WTC11 (cell line): ENCODE measurements around the gene OR11H7. TPM values are rescaled to one million over a fixed set of nuclear protein-coding genes. Genes with fewer than 3 reads are reported as not detected.

Experiments
- ATAC-seq: fragments of 200-7000 bp; cut with Tn5 transposase; 2 replicates; pipeline ENCODE4 v1.10.0; 2021; ENCODE audit warnings: mild to moderate bottlenecking, moderate library complexity
- CTCF ChIA-PET: fragments of 300-600 bp; sonication (Branson Sonifier 250); formaldehyde crosslinking; loops from one replicate; lab custom pipeline; 2021; ENCODE audit warnings: antibody characterized with exemption; lab: Charles Lee
- POLR2A ChIA-PET: fragments of 350-600 bp; sonication (Branson Sonifier 250); formaldehyde crosslinking; loops from one replicate; lab custom pipeline; 2021; ENCODE audit warnings: antibody characterized with exemption; lab: Charles Lee
- DNase-seq: peaks from one replicate; pipeline ENCODE4 v3.0.0; 2021; ENCODE audit warnings: low spot score
- H3K27ac Mint-ChIP-seq: 2 replicates; pipeline ENCODE4 v1.8.0; 2021; ENCODE audit warnings: mixed read lengths
- H3K27me3 Mint-ChIP-seq: 2 replicates; pipeline ENCODE4 v1.8.0; 2021; ENCODE audit warnings: low read depth, mild to moderate bottlenecking, moderate library complexity, mixed read lengths
- H3K36me3 Mint-ChIP-seq: 2 replicates; pipeline ENCODE4 v1.8.0; 2021; ENCODE audit warnings: mixed read lengths
- H3K4me1 Mint-ChIP-seq: 2 replicates; pipeline ENCODE4 v1.8.0; 2022; ENCODE audit warnings: mixed read lengths
- H3K4me3 Mint-ChIP-seq: 2 replicates; pipeline ENCODE4 v1.8.0; 2021; ENCODE audit warnings: mild to moderate bottlenecking, moderate library complexity, mixed read lengths
- H3K9me3 Mint-ChIP-seq: 2 replicates; pipeline ENCODE4 v1.8.0; 2021; ENCODE audit warnings: mixed read lengths
- ARID4B ChIP-seq: sonication (generic); formaldehyde crosslinking; IDR thresholded peaks from 2 replicates; pipeline ENCODE4 v1.8.0; 2023; ENCODE audit warnings: missing genetic modification reagents, mild to moderate bottlenecking, borderline replicate concordance
- ATF2 ChIP-seq: sonication (generic); formaldehyde crosslinking; IDR thresholded peaks from 2 replicates; pipeline ENCODE4 v1.8.1; 2022; ENCODE audit warnings: low read depth, missing genetic modification reagents, borderline replicate concordance
- ELF4 ChIP-seq: sonication (generic); formaldehyde crosslinking; IDR thresholded peaks from 2 replicates; pipeline ENCODE4 v1.8.1; 2022; ENCODE audit warnings: low read depth, mild to moderate bottlenecking, moderate library complexity, missing genetic modification reagents
- ESRRA ChIP-seq: sonication (generic); formaldehyde crosslinking; IDR thresholded peaks from 2 replicates; pipeline ENCODE4 v1.8.1; 2022; ENCODE audit warnings: mild to moderate bottlenecking, missing genetic modification reagents, borderline replicate concordance
- FOXJ3 ChIP-seq: sonication (generic); formaldehyde crosslinking; IDR thresholded peaks from 2 replicates; pipeline ENCODE4 v1.9.0; 2021; ENCODE audit warnings: missing genetic modification reagents, mild to moderate bottlenecking, borderline replicate concordance
- FOXK1 ChIP-seq: sonication (generic); formaldehyde crosslinking; IDR thresholded peaks from 2 replicates; pipeline ENCODE4 v1.8.0; 2022; ENCODE audit warnings: mild to moderate bottlenecking, moderate library complexity, missing genetic modification reagents
- MXD4 ChIP-seq: fragments of 250-450 bp; sonication (Bioruptor Pico); IDR thresholded peaks from 2 replicates; pipeline ENCODE4 v1.8.0; 2021; ENCODE audit warnings: mild to moderate bottlenecking, moderate library complexity, borderline replicate concordance
- MYBL2 ChIP-seq: sonication (generic); formaldehyde crosslinking; IDR thresholded peaks from 2 replicates; pipeline ENCODE4 v1.8.1; 2023; ENCODE audit warnings: mild to moderate bottlenecking, moderate library complexity, missing genetic modification reagents
- NR1H2 ChIP-seq: sonication (generic); formaldehyde crosslinking; IDR thresholded peaks from 2 replicates; pipeline ENCODE4 v1.9.0; 2021; ENCODE audit warnings: mild to moderate bottlenecking, moderate library complexity, missing genetic modification reagents
- TEAD1 ChIP-seq: sonication (generic); formaldehyde crosslinking; IDR thresholded peaks from 2 replicates; pipeline ENCODE4 v1.8.0; 2022; ENCODE audit warnings: mild to moderate bottlenecking, missing genetic modification reagents
- USF1 ChIP-seq: sonication (generic); formaldehyde crosslinking; IDR thresholded peaks from 2 replicates; pipeline ENCODE4 v1.8.0; 2022; ENCODE audit warnings: mild to moderate bottlenecking, missing genetic modification reagents
- USF2 ChIP-seq: sonication (generic); formaldehyde crosslinking; IDR thresholded peaks from 2 replicates; pipeline ENCODE4 v1.8.1; 2023; ENCODE audit warnings: mild to moderate bottlenecking, missing genetic modification reagents, moderate library complexity
- ZNF219 ChIP-seq: sonication (generic); formaldehyde crosslinking; IDR thresholded peaks from 2 replicates; pipeline ENCODE4 v1.8.0; 2023; ENCODE audit warnings: missing genetic modification reagents, mild to moderate bottlenecking, borderline replicate concordance
- ZNF532 ChIP-seq: fragments of 250-450 bp; sonication (Bioruptor Pico); IDR thresholded peaks from 2 replicates; pipeline ENCODE4 v1.9.0; 2021; ENCODE audit warnings: mild to moderate bottlenecking, borderline replicate concordance
- ZNF671 ChIP-seq: fragments of 250-450 bp; sonication (Bioruptor Pico); IDR thresholded peaks from 2 replicates; pipeline ENCODE4 v1.8.0; 2021; ENCODE audit warnings: mild to moderate bottlenecking
- total RNA-seq: library from RNA; stranded (reverse); gene quantifications from 3 replicates; pipeline ENCODE4 v1.2.3, GENCODE V29; 2021
- TF ChIP-seq, protein P1 (sequence below): fragments of 200-600 bp; IDR thresholded peaks from 2 replicates; pipeline ENCODE4 v1.8.0; 2022; ENCODE audit warnings: antibody characterized with exemption

Gene OR11H7
- total RNA-seq, 1 experiment from 2014 or later, result not detected

DNA sequence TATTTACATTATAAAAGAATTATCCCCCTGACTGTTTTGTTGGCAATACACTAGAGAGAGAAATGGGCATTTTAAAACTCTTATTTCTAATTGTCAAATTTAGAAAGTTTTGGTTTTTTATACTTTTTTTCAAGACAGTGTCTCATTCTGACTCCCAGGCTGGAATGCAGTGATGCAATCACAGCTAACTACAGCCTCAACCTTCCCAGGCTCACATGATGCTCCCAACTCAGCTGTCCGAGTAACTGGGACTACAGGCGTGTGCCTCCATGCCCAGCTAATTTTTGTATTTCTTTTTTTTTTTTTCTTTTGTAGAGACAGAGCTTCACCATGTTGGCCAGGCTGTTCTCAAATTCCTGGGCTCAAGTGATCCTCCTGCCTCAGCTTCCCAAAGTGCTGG is 13.6 kb upstream of the OR11H7 start:
- no peak for ATAC-seq
- no peaks in the 10 kb centered on the region for H3K4me1 Mint-ChIP-seq
- H3K27me3 Mint-ChIP-seq, result peaks cover 11% of the 10 kb centered on the region

More for the DNA sequence above, 13.6 kb upstream of the OR11H7 start:
- DNase-seq, result no peak
- Mint-ChIP-seq H3K36me3 (peaks cover 59% of the 10 kb centered on the region), H3K4me3 (no peak overlapping the region), H3K27ac (no peak overlapping the region), H3K9me3 (peaks cover 71% of the 10 kb centered on the region)
- ChIA-PET CTCF (no interaction called here), POLR2A (no interaction called here)
- TF ChIP-seq ZNF532 (CRISPR knock-in tag) (no peak), MXD4 (no peak), NR1H2 (no peak), ESRRA (no peak), USF1 (CRISPR knock-in tag) (no peak), FOXJ3 (CRISPR knock-in tag) (no peak), TEAD1 (CRISPR knock-in tag) (no peak), USF2 (CRISPR knock-in tag) (no peak), ARID4B (CRISPR knock-in tag) (no peak), ZNF671 (CRISPR knock-in tag) (no peak), ATF2 (CRISPR knock-in tag) (no peak), FOXK1 (CRISPR knock-in tag) (no peak), ELF4 (CRISPR knock-in tag) (no peak), ZNF219 (no peak), MYBL2 (no peak)
- TF ChIP-seq, protein P1, sequence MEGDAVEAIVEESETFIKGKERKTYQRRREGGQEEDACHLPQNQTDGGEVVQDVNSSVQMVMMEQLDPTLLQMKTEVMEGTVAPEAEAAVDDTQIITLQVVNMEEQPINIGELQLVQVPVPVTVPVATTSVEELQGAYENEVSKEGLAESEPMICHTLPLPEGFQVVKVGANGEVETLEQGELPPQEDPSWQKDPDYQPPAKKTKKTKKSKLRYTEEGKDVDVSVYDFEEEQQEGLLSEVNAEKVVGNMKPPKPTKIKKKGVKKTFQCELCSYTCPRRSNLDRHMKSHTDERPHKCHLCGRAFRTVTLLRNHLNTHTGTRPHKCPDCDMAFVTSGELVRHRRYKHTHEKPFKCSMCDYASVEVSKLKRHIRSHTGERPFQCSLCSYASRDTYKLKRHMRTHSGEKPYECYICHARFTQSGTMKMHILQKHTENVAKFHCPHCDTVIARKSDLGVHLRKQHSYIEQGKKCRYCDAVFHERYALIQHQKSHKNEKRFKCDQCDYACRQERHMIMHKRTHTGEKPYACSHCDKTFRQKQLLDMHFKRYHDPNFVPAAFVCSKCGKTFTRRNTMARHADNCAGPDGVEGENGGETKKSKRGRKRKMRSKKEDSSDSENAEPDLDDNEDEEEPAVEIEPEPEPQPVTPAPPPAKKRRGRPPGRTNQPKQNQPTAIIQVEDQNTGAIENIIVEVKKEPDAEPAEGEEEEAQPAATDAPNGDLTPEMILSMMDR, result no peak
